Measurements from ENCODE around the gene ERAP2. TPM values are rescaled to one million over a fixed set of nuclear protein-coding genes. Genes with fewer than 3 reads are reported as not detected.

ERAP2 gene
- total and polyA plus RNA-seq, 2 of the 13 experiments (the other 11 are each of a cell fraction or from before 2014, with no cell fraction given), result 12.8 to 16.6 TPM

DNA sequence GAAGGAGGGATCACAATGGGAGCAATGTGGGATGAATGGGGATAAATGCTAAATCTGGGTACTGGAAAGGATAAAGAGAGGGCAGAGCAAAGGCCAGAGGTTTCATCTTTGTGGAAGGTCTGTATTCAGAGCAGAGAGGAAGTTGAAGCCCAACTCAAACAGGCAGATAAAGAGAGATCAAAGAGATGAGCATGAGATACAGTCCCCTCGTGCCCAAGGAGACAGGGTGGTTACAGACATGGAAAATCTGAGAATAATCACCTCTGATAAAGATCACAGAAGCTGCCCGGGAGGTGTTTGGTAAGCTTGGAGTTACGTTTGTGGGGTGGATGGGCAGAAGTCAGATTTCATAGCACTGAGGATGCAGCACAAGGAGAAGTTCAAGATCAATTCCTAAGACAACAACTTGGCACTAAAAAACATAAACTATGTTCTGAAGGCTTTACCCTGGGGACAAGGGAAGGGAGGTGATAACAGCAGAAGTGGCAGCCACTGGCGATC is 459 bp upstream of the ERAP2 start (continued):
- TF ChIP-seq DMTF1 (CRISPR knock-in tag; IDR thresholded peaks at IDR 0.05), result no peak
- TF ChIP-seq TCF7L2 (IDR thresholded peaks at IDR 0.05; ENCODE audit: low read depth, low read length), result no peak
- TF ChIP-seq ZFP90 (CRISPR knock-in tag; IDR thresholded peaks at IDR 0.05; ENCODE audit: borderline replicate concordance), result no peak
- no peak for TF ChIP-seq SP2 (CRISPR knock-in tag; IDR thresholded peaks at IDR 0.05)
- no peak for TF ChIP-seq PITX1 (CRISPR knock-in tag; IDR thresholded peaks at IDR 0.05)
- no peak for TF ChIP-seq ZBTB1 (CRISPR knock-in tag; IDR thresholded peaks at IDR 0.05; ENCODE audit: borderline replicate concordance)
- TF ChIP-seq BRCA1 (CRISPR knock-in tag; IDR thresholded peaks at IDR 0.05), result no peak
- no peak for TF ChIP-seq MAFK (conservative IDR thresholded peaks at IDR 0.05 in 1 of 2, IDR thresholded peaks at IDR 0.05 in 1 of 2; ENCODE audit: low read length in 2 of 2)
- no peak for TF ChIP-seq E2F2 (CRISPR knock-in tag; IDR thresholded peaks at IDR 0.05; ENCODE audit: borderline replicate concordance)
- TF ChIP-seq ZNF768 (CRISPR knock-in tag; IDR thresholded peaks at IDR 0.05), result no peak
- TF ChIP-seq SYNCRIP (IDR thresholded peaks at IDR 0.05; ENCODE audit: insufficient read depth, low read depth, low read length), result no peak
- TF ChIP-seq HNF1B (CRISPR knock-in tag; IDR thresholded peaks at IDR 0.05), result no peak
- no peak for TF ChIP-seq ZBTB33 (CRISPR knock-in tag; IDR thresholded peaks at IDR 0.05)
- TF ChIP-seq ZNF670 (CRISPR knock-in tag; IDR thresholded peaks at IDR 0.05; ENCODE audit: borderline replicate concordance), result no peak
- TF ChIP-seq HOXD1 (CRISPR knock-in tag; IDR thresholded peaks at IDR 0.05), result no peak
- no peak for TF ChIP-seq ONECUT2 (CRISPR knock-in tag; IDR thresholded peaks at IDR 0.05)
- TF ChIP-seq FOXM1 (CRISPR knock-in tag; IDR thresholded peaks at IDR 0.05), result no peak
- TF ChIP-seq ZFP62 (CRISPR knock-in tag; IDR thresholded peaks at IDR 0.05), result no peak
- TF ChIP-seq HCFC1 (IDR thresholded peaks at IDR 0.05; ENCODE audit: low read depth, low read length), result no peak
- TF ChIP-seq TSC22D2 (CRISPR knock-in tag; IDR thresholded peaks at IDR 0.05; ENCODE audit: borderline replicate concordance), result no peak
- no peak for TF ChIP-seq PAWR (CRISPR knock-in tag; IDR thresholded peaks at IDR 0.05; ENCODE audit: borderline replicate concordance)
- TF ChIP-seq ZNF354B (CRISPR knock-in tag; IDR thresholded peaks at IDR 0.05), result no peak
- TF ChIP-seq ZNF292 (CRISPR knock-in tag; IDR thresholded peaks at IDR 0.05; ENCODE audit: borderline replicate concordance, low read depth), result no peak; the same call in 1 of the 2 replicates
- no peak for TF ChIP-seq RFX3 (CRISPR knock-in tag; IDR thresholded peaks at IDR 0.05)
- no peak for TF ChIP-seq RARG (CRISPR knock-in tag; IDR thresholded peaks at IDR 0.05; ENCODE audit: low read depth)
- no peak for TF ChIP-seq ZNF619 (CRISPR knock-in tag; IDR thresholded peaks at IDR 0.05)

Data from HepG2 (cell line).